Fibroblast of peridontal ligament (primary cell): ENCODE data around the gene RAB33B.

Experiments
- DNase-seq: peaks from one replicate; pipeline ENCODE4 v3.0.0-alpha.2; 2010; ENCODE audit errors: extremely low read depth

Gene RAB33B

DNA sequence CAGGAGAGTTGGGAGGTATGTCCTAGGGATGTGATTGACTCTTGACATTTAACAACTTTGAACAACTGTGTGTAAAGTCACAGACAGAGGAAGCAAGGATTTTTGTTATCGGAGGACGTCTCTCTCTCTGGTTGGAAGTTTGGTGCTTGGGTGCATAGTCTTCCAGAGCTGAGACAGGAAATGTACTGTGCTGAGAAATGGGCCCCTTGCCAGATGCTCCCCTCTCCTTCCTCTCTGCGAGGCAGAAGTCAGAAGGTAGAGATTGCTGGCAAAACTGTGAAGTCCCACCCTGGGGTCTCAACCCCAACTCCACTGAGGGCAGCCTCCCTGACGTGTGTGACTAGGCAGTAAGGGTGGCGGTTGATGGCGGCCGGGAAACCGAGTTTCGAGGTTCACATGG is 52.9 kb downstream of the RAB33B start:
- no peak for DNase-seq

- no peak for DNase-seq
Observed at GRCh38 chr4:139508581-139509237, 54.8 kb downstream of the RAB33B start.

- no peak for DNase-seq
Observed at GRCh38 chr4:139509727-139510410, 55.9 kb downstream of the RAB33B start.

GRCh38 chr4:139511320-139511719 is 57.4 kb downstream of the RAB33B start:
- no peak for DNase-seq

DNA sequence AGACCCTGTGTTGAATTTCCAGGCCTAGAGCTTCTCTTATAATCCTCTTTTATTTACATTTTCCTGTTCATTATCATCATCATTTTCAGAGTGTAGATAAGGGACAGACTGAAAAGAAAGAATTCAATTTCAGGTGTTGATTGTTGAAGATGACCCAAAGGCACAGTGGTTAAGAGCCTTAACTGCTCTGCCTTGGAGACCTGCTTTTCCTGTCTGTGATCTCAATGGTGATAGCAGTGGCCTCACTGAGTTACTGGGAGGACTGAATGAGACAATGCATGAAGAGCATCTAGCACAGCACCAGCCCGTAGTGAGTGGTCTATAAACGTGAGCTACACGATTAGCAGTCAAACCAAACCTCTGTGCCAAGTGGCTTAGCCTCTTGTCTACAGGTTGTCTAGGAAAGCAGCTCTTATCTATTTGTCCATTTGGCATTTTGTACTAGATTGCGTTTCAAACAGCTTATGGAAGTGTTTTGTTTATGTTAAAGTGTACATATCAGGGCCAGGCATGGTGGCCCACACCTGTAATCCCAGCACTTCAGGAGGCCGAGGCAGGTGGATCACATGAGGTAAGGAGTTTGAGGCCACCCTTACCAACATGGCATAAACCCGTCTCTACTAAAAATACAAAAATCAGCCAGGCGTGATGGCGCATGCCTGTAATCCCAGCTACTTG is 60.6 kb downstream of the RAB33B start:
- no peak for DNase-seq

DNA sequence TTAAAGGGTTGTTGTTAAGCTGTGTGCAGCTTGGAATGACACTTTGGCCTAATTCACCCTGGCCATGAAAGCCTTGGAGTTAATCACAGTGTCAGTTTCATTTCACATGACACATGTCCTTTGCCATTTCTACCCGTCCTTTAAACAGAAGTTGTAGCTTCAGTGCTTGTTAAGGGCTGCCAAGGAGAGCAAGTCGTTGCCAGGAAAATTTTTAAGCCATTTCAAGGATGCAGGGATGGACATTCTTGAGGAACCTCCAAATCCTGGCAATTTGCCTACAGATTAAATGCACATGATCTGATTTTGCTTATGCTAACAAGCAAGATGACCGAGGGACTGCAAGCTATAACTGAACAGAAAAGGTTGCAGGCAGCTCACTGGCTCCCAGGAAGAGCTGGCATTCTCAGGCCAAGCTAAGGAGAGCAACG is 61.6 kb downstream of the RAB33B start:
- DNase-seq: no peak

DNA sequence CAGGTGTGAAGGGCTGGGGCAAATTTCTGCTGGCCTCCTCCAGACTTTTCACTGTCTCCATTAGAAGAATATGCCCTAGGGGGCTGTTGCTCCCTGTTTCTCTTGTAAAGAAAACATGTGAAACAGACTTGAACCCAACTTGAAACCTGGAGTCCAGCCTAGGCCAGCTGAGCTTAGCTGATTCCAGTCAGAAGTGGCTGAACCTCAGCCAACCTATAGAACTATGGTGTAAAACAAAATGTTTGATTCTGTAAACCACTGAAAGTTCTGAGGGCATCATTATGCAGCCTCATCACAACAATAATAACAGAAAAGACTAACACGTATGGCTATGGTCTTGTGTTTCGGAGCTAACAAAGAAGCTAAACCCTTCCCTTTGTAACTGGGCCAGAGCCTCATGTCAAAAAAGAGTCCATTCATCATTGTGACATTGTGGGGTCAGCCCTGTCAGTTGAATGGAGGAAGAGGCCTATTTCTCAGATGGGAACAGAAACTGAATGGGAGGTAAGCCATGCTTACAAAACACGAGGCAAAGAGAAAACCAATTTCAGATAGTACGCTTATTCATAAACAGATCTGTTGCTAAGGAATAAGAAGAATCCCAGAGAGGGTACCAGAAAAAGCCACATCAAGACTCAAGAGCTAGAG is 68.0 kb downstream of the RAB33B start:
- DNase-seq: no peak

GRCh38 chr4:139522457-139522856 is 68.5 kb downstream of the RAB33B start:
- DNase-seq: no peak

GRCh38 chr4:139523076-139523475 is 69.2 kb downstream of the RAB33B start:
- no peak for DNase-seq

GRCh38 chr4:139524062-139524631 is 70.2 kb downstream of the RAB33B start:
- DNase-seq: no peak

- DNase-seq: no peak
Observed at GRCh38 chr4:139525414-139525813, 71.5 kb downstream of the RAB33B start.
